ENCODE measurements around the gene SEC23A. TPM values are rescaled to one million over a fixed set of nuclear protein-coding genes. Genes with fewer than 3 reads are reported as not detected.

SEC23A gene
- total and polyA plus RNA-seq, 2 of the 8 experiments (the other 6 are each of a cell fraction or from before 2014, with no cell fraction given) = 30.9 to 58.2 TPM

DNA sequence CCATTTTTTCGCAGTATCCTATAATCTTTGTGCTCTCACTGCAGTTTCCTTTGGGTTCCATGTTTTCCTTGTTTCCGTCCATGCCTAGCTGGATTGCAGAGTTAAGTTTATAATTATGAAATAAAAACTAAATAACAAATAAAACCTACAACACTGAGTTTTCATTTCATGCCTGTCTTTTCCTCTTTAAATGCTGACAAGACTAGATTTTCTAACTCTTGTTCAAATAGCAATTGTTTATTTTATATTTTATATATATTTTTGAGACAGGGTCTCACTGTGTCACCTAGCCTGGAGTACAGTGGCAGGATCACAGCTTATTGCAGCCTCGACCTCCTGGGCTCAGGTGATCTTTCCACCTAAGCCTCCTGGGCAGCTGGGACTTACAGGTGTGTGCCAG, 5.8 kb upstream of the SEC23A start:
- Histone ChIP-seq H3K27ac (ENCODE audit: low read depth, low read length) (no peak overlapping the region), H3K23me2 (ENCODE audit: low read depth, low read length) (no peaks in the 10 kb centered on the region), H2AK5ac (ENCODE audit: low read depth, low read length) (no peak overlapping the region), H3K79me2 (ENCODE audit: control insufficient read depth in 1 of 2, insufficient read depth in 2 of 2, low read length in 2 of 2) (no peaks in the 10 kb centered on the region), H2BK5ac (ENCODE audit: low read depth, low read length) (no peak overlapping the region), H3K9ac (replicated peaks in 1 of 4; ENCODE audit: extremely low read depth in 1 of 4, low read depth in 3 of 4, low read length in 3 of 4) (no peak overlapping the region), H2AFZ (ENCODE audit: low read length) (no peak overlapping the region), H2BK12ac (ENCODE audit: low read depth, low read length) (no peak overlapping the region), H2BK120ac (replicated peaks; ENCODE audit: low read depth, low read length) (no peak overlapping the region), H3K4me3 (ENCODE audit: extremely low read depth in 1 of 4, insufficient read depth in 2 of 4, low read depth in 3 of 4, low read length in 4 of 4) (no peak overlapping the region), H2BK20ac (ENCODE audit: low read length) (no peak overlapping the region), H2BK15ac (ENCODE audit: low read length) (no peak overlapping the region), H4K8ac (ENCODE audit: extremely low read depth, insufficient read depth, low read length) (no peak overlapping the region), H3K18ac (ENCODE audit: extremely low read depth, low read length) (no peak overlapping the region), H3K4me1 (replicated peaks in 1 of 4; ENCODE audit: control insufficient read depth in 3 of 4, insufficient read depth in 4 of 4, low read length in 3 of 4) (peaks cover 0 to 2% (median 2%) of the 10 kb centered on the region in 4 experiments; a peak in 4 of 7 replicates), H3K79me1 (ENCODE audit: low read depth, low read length) (no peaks in the 10 kb centered on the region), H4K5ac (ENCODE audit: insufficient read length, low read depth, low read length) (no peak overlapping the region), H3K56ac (replicated peaks; ENCODE audit: insufficient read length, low read depth, low read length) (no peak overlapping the region), H3K9me3 (ENCODE audit: insufficient read depth in 2 of 2, low read depth in 1 of 2, low read length in 1 of 2) (no peaks in the 10 kb centered on the region), H4K20me1 (replicated peaks in 1 of 2; ENCODE audit: control insufficient read depth in 1 of 2, insufficient read depth in 2 of 2, low read length in 2 of 2) (no peaks in the 10 kb centered on the region), H3K27me3 (replicated peaks in 1 of 4; ENCODE audit: control insufficient read depth in 3 of 4, extremely low read depth in 1 of 4, insufficient read depth in 3 of 4, low read length in 3 of 4) (no peaks in the 10 kb centered on the region), H4K91ac (replicated peaks; ENCODE audit: insufficient read length, low read length) (no peak overlapping the region), H3K23ac (ENCODE audit: insufficient read length) (no peak overlapping the region), H3K14ac (ENCODE audit: insufficient read length) (no peak overlapping the region), H3K36me3 (ENCODE audit: control insufficient read depth in 2 of 4, insufficient read depth in 4 of 4, low read length in 3 of 4) (no peaks in the 10 kb centered on the region), H3K4ac (replicated peaks; ENCODE audit: insufficient read length, low read depth, low read length) (no peak overlapping the region), H3K4me2 (ENCODE audit: insufficient read depth in 1 of 2, low read depth in 2 of 2, low read length in 2 of 2) (no peak overlapping the region)
- FAIRE-seq (no peak), DNase-seq (ENCODE audit: low read depth in 1 of 2, low spot score in 2 of 2) (no peak)
- ChIA-PET POLR2A (ENCODE audit: partially characterized antibody) (interaction anchor here (3.7 kb wide), 1 partner anchor 66 kb away, joined by 12 read pairs; the partner anchor contains the start of gene PNN), CTCF (ENCODE audit: partially characterized antibody) (interaction anchor here (1.3 kb wide), 1 partner anchor 15 kb away, joined by 3 read pairs; no protein-coding TSS in a partner anchor)
- WGBS, 2 experiments (ENCODE audit: extremely low coverage in 1 of 2, insufficient coverage in 1 of 2, insufficient read length in 1 of 2, insufficient replicate concordance in 2 of 2, low coverage in 1 of 2, low lambda C conversion rate in 2 of 2, missing lambda C conversion rate in 1 of 2) = 91% methylated on average over 3 of the region's 3 CpGs; no CpG with 5 or more reads in 1 of the 2 experiments
- TF ChIP-seq EGR1 (IDR thresholded peaks at IDR 0.05; ENCODE audit: borderline replicate concordance, low read depth, low read length) (no peak), EZH2 (IDR thresholded peaks at IDR 0.05; ENCODE audit: low read depth, low read length, severe bottlenecking) (no peak), PHF8 (conservative IDR thresholded peaks at IDR 0.05; ENCODE audit: low read depth, low read length) (no peak), KDM4A (IDR thresholded peaks at IDR 0.05; ENCODE audit: low read depth, low read length, severe bottlenecking) (no peak), SP1 (IDR thresholded peaks at IDR 0.05; ENCODE audit: low read depth, low read length) (no peak), BRCA1 (IDR thresholded peaks at IDR 0.05; ENCODE audit: low read depth, low read length) (no peak), POLR2AphosphoS5 (IDR thresholded peaks at IDR 0.05; ENCODE audit: low read depth, low read length) (no peak), POU5F1 (IDR thresholded peaks at IDR 0.05; ENCODE audit: low read depth, low read length) (no peak)
- TF ChIP-seq, protein P1, sequence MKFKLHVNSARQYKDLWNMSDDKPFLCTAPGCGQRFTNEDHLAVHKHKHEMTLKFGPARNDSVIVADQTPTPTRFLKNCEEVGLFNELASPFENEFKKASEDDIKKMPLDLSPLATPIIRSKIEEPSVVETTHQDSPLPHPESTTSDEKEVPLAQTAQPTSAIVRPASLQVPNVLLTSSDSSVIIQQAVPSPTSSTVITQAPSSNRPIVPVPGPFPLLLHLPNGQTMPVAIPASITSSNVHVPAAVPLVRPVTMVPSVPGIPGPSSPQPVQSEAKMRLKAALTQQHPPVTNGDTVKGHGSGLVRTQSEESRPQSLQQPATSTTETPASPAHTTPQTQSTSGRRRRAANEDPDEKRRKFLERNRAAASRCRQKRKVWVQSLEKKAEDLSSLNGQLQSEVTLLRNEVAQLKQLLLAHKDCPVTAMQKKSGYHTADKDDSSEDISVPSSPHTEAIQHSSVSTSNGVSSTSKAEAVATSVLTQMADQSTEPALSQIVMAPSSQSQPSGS (IDR thresholded peaks at IDR 0.05; ENCODE audit: low read length) = no peak
- TF ChIP-seq, protein P2, sequence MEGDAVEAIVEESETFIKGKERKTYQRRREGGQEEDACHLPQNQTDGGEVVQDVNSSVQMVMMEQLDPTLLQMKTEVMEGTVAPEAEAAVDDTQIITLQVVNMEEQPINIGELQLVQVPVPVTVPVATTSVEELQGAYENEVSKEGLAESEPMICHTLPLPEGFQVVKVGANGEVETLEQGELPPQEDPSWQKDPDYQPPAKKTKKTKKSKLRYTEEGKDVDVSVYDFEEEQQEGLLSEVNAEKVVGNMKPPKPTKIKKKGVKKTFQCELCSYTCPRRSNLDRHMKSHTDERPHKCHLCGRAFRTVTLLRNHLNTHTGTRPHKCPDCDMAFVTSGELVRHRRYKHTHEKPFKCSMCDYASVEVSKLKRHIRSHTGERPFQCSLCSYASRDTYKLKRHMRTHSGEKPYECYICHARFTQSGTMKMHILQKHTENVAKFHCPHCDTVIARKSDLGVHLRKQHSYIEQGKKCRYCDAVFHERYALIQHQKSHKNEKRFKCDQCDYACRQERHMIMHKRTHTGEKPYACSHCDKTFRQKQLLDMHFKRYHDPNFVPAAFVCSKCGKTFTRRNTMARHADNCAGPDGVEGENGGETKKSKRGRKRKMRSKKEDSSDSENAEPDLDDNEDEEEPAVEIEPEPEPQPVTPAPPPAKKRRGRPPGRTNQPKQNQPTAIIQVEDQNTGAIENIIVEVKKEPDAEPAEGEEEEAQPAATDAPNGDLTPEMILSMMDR (IDR thresholded peaks at IDR 0.05; ENCODE audit: control extremely low read depth in 1 of 3, insufficient read depth in 1 of 3, low read depth in 1 of 3, low read length in 3 of 3) = no peak

Measured in H1 (cell line).